Stimulated activated CD4-positive, alpha-beta T cell treated with anti-CD3 and anti-CD28 coated beads, TNF-alpha, amount 100 ng/mL, for 1 hour (primary cell): Measurements from ENCODE around the gene TSHB.
"Not testable (repeated sequence)": the region's sequence is repeated elsewhere in the genome, so short reads cannot be mapped to it uniquely, and the experiment has no call there.

ENCODE experiments used
- DNase-seq, 3 donors: peaks; one replicate each; pipeline ENCODE4 v3.0.0-alpha.2; 2020; ENCODE audit warnings: low read depth in 3 of 3, low spot score in 1 of 3

Gene TSHB

DNA sequence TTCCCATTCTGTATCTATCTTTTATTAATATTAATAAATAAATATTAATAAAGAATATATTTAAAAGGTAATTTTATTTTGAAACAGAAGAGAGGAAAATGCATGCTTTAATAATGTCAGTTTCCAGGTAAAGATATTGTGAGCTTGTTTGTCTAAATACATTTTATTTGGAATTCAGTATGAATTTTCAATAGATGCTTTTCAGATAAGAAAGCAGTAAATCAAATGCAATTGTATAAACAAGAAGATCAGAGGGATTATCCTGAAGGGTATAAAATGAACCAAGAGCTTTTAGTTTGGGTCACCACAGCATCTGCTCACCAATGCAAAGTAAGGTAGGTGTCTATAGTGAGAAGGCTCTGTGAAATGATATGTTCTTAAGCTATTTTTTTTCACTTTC lies at the start of gene TSHB:
Gene TSHB, plus strand, starts transcription at position 301 of the 400 bp plus-strand sequence. CDS start 3,537 bp downstream, outside the sequence.
- DNase-seq, result no peak

DNA sequence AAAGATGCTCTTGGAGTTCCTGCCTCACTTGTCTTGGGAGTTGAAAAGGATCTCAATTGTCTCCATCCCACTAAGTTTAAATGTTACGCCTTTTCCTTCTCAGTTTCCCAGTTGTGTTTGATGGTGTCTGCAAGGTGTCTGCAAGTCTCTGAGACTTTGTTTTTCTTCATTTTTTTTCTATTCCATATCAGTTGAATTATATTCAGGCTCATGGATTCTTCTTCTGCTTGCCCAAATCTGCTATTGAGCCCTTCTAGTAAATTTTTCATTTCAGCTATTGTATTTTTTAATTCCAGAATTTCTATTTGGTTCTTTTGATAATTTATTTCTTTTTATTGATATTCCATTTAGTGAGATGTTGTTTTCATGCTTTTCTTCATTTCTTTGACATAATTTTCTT lies 47.4 kb upstream of the TSHB start:
- DNase-seq, result no peak

DNA sequence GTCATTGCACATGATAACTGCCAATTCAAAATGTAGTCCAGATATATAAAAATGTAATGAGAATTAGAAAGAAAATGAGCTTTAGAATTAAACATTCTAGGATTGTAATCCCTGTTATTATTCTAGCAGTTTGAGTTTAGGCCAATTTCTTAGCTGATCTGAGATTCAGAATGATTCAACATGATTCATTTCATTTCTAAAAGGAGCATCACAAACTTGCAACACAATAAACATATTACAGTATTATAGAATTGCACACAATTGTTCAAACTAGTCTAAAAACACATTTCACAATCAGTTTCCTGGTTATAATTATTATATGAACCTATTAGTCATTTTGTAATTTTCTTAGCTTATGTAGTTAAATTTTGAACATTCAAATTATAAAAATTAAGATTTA lies 43.3 kb upstream of the TSHB start:
- DNase-seq, result no peak

DNA sequence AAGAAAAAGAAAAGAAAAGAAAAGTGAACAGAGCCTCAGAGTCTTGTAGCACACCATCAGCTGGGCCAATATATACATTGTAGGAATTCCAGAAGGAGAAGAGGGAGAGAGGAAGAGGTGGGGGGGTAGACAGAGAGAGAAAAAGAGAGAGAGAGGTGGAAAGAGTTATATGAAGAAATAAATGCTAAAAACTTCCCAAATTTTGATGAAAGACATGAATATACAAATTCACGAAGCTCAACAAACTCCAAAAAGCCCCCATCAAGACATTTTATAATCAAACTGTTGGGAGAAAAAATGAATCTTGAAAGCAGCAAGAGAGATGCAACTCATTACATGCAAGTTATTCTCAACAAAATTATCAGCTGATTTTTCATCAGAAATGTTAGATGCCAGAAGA lies 41.5 kb upstream of the TSHB start:
- no peak for DNase-seq

DNA sequence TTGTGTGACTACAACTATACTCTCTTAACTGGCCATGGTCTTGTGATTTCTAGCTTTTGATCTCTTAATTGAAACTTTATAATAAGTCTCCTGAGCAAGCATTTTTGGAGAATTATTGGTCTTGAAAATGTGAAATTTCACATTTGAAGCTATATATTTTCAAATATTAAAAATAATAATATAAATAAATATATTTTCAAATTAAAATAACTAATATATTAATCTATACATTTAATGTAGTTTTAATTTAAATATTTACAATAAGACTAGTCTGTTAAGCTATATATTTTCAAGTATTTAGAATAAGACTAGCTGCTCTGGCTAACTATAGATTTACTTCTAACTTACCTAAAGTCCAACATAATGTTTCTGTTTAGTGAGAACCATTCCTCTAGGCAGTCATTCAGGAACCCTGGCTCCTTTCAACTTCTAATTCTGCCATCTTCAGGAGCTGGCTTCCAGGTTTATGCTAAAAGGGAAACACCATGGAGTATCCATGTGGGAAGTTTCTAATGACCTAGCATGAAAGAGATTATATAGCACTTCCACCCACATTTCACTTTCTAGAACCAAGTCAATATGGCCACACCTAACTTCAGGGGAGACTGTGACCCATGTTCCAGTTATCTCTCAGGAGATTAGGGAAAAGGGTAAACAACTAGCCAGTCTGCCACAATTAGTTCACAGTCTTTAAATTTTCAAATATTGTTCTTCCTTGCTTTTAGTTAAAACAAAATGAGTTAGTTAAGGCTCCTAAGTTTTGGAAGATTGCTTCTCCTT lies 31.9 kb upstream of the TSHB start:
- DNase-seq, result no peak

DNA sequence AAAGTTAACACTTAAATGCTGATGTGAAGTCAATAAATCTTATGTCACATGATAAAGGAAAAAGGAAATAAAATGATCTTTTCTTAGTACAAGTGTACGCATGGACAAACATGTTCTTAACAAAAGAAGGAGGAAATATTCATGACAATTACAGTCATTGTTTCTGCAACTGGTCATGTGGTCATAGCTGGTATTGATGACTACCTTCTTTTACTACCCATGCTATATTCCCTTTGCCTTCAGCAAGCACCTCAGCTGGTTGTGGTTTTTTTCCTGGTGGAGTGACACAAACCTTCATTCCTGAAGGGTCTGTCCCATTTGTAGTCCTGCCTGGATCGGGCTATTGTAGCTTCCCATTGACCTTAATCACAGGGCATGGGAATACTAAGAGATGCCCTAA lies 23.4 kb upstream of the TSHB start:
- DNase-seq, result no peak

DNA sequence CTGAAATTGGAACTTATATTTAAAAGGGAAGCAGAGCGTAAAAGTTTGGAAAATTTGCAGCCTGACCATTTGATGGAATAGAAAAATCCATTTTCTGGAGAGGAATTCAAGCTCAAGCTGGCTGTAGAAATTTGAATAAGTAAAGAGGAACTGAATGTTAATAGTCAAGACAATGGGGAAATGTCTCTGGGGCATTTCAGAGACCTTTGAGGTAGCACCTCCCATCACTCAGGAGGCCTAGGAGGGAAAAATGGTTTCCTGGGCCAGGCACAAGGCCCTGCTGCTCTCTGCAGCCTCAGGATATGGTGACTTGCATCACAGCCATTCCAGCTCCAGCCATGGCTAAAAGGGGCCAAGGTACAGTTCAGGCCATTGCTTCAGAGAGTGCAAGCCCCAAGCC lies 17.6 kb upstream of the TSHB start:
- no peak for DNase-seq

DNA sequence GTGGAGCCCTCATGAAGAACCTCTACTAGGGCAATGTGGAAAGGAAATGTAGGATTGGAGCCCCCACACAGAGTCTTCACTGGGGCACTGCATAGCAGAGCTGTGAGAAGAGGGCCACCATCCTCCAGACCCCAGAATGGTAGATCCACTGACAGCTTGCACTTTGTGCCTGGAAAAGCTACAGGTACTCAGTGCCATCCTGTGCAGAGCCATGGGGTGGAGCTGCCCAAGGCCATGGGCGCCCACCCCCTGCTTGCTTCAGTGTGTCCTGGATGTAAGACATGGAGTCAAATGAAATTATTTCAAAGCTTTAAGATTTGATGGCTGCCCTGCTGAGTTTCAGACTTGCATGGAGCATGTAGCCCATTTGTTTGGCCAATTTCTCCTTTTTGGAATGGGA lies 17.2 kb upstream of the TSHB start:
- no peak for DNase-seq

DNA sequence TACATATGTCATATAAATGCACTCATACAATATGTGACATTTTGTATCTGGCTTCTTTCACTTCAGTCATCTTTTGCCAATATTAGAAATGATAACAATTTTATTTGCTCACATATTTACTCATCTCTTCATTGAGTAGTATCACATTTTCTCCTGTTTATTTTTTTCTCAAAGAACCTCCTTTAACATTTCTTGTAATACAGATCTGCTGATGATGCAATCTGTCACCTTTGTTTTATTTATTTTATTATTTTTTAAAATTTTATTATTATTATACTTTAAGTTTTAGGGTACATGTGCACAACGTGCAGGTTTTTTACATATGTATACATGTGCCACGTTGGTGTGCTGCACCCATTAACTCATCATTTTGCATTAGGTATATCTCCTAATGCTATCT lies 15.8 kb upstream of the TSHB start:
- no peak for DNase-seq

DNA sequence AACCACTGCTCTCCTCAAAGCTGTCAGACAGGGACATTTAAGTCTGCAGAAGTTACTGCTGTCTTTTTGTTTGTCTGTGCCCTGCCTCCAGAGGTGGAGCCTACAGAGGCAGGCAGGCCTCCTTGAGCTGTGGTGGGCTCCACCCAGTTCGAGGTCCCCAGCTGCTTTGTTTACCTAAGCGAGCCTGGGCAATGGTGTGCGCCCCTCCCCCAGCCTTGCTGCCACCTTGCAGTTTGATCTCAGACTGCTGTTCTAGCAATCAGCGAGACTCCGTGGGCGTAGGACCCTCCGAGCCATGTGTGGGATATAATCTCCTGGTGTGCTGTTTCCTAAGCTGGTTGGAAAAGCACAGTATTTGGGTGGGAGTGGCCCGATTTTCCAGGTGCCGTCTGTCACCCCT lies 10.1 kb upstream of the TSHB start:
- not testable (repeated sequence) for DNase-seq

DNA sequence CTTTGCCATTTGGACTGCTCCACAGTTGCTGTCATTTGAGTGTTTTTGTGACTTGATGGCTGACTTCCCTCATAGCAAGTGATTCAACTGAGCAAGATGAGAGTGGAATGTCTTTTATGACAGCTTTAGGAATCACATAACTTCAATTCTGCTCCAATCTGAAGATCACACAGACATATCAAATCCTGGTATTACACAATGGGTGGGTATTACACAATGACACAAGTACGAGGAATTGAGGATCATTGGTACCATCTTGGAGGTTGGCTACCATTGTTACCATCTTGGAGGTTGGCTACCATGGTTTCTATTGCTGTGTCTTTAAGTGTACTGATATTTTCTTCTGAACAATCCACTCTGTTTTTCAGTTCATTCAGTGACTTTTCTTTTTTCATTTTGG lies 8.5 kb upstream of the TSHB start:
- DNase-seq, result no peak

DNA sequence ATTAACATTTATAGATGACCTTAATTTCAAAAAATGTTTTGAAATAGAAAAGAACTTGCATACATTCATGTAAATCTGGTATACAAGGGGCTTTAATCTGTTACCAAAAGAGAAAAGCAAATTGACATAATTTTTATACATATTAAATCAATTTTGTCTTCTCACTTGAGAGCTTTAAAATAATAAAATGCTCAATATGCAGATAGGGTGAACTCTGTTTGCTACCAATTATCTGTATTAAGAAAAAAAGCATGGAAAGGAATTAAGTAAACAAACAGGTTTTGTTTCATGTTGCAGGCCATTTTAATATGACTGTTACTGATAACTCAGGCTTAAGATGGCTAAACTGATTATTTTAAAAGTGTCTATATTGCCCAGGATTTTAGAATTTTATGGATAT lies 6.0 kb upstream of the TSHB start:
- DNase-seq, result no peak

DNA sequence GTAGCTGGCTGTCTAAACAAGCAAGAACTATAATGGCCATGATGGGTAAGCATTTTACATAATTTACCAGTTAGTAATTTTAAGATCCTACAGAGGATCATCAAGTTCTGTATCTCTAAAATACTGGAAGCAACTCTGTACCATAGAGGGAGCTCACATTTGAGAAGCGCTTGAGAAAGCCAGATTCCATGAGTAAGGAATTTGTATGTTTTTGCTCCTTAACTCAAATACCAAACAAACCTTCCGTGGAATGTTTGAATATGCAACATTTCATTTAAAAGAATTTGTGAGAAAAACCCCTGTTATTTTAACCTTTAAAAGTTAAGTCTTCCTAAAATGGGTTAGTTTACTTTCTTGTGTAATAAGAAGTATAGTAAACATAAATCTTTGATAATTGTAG lies 2.0 kb downstream of the TSHB start:
- DNase-seq, result no peak

DNA sequence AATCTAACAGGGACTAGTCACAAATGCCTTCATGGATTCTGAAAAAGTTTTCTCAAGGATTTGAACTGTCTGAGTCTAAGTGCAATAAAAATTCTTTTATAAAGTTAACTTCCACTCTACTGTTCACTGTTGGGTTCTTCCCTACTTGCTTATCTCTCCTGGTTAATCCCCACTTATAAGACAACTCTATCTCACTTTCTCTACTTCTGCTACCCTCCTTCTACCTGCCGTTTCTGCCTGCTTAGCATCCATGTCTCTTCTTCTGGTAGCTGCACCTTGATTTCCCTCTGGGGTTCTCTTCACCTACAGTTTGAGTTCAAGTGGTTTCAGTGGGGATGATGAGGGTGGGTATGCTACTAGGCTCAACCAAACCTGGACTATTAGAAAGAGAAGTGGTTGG lies 6.0 kb downstream of the TSHB start:
- DNase-seq, result no peak

DNA sequence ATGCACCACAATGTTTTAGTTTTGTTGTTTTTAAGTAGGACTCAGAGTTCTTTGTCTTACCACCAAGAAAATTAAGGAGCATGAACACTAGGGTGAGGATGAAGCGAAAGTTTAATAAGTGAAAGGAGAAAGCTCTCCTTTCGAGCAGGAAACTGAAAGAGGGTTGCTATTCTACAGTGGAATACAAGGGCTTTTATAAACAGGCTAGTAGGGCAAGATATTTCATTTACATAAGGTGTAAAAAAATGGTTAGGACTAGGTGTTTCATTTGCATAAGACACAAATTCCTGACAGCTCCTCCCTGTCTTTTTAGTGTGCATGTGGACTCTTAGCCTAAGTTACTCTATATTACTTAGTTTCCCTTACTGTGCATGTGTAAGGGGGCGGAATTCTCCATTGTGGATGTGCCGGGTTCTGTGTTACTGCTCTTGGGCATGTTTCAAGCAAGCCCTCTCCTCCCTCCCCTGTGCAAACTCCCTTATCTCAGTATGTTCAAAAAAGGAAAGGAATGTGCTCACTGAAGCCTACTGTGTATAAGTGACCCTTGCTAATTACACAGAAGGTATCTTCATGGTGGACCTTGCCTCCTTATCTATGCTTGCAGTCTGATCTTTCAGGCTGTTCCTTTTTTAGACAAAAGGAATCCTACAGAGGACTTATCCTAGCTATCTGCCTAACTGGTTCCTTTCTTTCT lies 7.3 kb downstream of the TSHB start:
- no peak for DNase-seq

DNA sequence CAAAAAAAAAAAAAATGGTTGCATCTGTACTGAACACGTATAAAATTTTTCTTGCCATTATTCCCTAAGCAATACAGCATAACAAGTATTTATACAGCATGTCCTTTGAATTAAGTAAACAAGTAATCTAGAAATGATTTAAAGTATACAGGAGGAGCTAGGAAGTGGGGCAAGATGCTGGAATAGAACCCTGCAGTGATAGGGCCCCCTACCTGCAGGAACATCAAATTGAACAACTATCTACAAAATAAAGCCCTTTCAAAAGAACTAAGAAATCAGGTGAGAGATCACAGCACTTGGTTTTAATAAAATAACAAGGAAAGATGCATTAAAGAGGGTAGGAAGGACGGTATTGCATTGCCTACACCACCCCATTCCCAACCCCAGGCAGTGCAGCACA lies 10.9 kb downstream of the TSHB start:
- DNase-seq, result no peak

DNA sequence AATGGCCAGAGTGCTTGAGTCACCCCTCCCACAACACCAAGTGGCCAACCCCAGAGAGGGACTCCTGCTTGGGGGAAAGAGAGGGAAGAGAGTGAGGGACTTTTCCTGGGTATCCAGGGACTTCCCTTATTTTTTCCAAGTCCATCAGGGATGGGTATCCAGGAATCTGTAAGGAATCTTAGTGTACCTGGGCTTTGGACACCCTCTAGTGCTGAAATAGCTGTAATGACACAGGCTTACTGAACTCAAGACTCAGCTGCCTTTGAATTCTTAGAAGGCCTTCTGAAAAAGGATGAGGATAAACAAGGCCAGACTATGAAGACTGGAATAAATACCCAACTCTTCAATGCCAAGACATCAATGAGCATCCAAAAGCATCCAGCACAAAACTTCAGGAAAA lies 12.0 kb downstream of the TSHB start:
- no peak for DNase-seq

DNA sequence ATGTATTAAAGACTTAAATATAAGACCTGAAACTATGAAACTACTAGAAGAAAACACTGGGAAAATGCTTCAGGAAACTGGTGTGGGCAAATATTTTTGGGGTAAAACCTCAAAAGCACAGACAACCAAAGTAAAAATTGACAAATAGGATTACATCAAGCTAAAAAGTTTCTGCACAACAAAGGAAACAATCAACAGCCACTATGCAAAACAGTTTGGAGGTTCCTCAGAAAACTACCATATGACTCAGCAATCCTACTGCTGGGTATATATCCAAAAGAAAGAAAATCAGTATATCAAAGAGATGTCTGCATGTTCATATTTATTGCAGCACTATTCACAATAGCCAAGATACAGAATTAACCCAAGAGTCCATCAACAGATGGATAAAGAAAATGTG lies 17.1 kb downstream of the TSHB start:
- no peak for DNase-seq

DNA sequence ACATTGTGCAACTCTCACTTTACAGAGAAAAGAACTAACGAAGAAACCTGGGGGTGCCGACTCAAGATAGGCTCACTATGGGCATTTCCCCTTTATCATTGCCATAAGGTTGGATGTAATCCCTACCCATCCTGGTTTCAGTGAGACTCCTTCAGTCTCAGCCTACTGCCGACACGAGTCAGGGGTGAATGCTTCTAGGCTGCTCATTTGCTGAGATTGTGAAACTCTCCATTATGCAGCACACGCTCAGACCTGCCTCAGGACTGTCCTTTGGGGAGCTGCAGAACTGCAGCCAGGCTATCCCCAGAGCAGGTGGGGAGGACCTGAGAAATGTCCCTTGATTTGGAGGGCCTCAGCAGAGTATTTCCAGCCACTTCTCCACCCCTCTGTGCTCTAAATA lies 22.2 kb downstream of the TSHB start:
- no peak for DNase-seq

DNA sequence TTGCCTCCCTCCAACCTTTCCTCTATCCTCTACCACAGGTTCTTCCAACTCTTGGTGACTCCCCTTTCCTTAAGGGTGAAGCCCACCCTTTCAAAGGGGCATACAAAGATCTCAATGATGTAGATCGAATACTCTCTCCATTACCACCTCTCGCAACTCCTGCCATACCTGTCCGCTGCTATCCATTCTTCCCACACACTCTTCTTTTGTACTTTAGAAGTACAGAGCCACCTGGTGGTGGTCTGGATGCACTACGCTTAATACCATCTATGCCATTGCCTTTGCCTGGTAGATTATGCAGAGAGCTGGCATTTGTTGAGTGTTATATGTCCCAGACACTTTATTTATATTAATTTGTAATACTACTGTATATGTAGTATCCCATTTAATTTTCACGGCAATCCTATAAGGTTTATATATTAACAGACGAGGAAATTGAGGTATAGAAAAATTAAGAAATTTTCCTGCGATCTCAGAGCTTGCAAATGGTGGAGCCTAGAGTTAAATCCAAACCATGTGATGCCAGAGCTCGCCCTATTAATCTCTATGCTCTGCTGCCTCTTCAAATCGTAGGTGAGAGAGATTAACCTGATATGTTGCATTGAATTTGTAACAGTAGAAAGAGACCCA lies 22.9 kb downstream of the TSHB start:
- peak; percentile 16 to 33 (median 25) for DNase-seq

DNA sequence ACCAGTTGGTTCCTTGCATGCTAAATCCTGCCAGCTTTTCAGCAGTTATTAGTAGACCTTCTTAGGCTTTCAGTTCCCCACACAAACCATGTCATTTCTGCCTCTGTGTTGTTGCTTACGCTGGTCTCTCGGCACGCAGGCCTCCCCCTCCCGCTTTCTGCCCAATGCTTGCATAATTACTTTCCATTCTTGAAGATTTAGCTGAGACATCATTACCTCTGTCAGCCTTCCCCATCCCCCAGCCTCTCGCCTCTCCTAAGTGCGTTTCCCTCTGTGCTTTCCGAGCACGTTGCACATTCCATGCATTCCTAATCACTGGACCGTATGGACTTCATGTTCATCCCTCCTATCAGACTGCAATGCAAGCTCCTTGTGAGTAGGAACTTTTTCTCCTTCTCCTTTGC lies 26.8 kb downstream of the TSHB start:
- DNase-seq, result no peak

DNA sequence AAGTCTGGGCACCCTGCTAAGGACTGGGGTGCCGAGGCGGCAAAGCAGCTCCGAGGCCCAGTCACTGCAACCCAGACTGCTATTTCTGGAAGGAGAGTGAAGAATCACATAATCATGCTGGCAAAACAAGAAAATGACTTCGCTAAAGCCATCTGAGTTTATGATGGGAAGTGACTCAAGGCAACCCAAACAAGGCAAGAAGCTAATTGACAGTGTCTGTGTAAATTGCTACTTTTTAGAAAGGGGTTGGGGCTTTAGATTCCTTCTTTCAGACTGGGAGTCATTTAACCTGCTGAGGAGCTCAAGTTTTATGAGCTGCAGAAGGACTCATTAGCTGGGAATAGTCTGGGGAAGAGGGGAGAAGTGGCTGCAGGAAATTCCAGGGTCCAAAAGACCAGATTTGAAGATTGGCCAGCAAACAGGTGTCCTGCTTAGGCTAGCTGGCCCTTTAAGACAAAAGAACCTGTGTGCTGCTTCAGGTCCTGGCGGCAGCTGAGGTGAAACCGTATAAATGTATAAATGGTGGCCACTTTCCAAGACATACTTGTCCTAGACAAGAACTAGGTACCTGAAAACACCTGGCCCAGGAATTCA lies 28.1 kb downstream of the TSHB start:
- DNase-seq, result no peak
